Astrocyte of the cerebellum (primary cell): ENCODE data around the gene GJA1.
"Not testable (repeated sequence)": the region's sequence is repeated elsewhere in the genome, so short reads cannot be mapped to it uniquely, and the experiment has no call there.

ENCODE experiments used
- DNase-seq: peaks from one replicate; pipeline ENCODE4 v3.0.0-alpha.2; 2011; ENCODE audit warnings: low read depth
- H3K4me3 ChIP-seq: 2 replicates; pipeline ENCODE4 v1.5.1; 2011; ENCODE audit warnings: mild to moderate bottlenecking, low read depth, low read length, moderate library complexity
- in situ Hi-C: cut with HindIII; loops from 2 replicates; pipeline ENCODE4 v1.10.0; 2017; ENCODE audit warnings: low sequenced_read_pairs
- TF ChIP-seq, protein P1 (sequence below): IDR thresholded peaks from 2 replicates; pipeline ENCODE4 v1.5.1; 2012; ENCODE audit warnings: low read length, low read depth, moderate library complexity, mild to moderate bottlenecking; ENCODE audit errors: missing control alignments

The GJA1 gene

GRCh38 chr6:121435444-121436069 lies at the start of gene GJA1:
TSS of gene GJA1 (plus strand) at chr6:121435646. CDS start at chr6:121446848, 11,202 bp downstream.
- TF ChIP-seq, protein P1, sequence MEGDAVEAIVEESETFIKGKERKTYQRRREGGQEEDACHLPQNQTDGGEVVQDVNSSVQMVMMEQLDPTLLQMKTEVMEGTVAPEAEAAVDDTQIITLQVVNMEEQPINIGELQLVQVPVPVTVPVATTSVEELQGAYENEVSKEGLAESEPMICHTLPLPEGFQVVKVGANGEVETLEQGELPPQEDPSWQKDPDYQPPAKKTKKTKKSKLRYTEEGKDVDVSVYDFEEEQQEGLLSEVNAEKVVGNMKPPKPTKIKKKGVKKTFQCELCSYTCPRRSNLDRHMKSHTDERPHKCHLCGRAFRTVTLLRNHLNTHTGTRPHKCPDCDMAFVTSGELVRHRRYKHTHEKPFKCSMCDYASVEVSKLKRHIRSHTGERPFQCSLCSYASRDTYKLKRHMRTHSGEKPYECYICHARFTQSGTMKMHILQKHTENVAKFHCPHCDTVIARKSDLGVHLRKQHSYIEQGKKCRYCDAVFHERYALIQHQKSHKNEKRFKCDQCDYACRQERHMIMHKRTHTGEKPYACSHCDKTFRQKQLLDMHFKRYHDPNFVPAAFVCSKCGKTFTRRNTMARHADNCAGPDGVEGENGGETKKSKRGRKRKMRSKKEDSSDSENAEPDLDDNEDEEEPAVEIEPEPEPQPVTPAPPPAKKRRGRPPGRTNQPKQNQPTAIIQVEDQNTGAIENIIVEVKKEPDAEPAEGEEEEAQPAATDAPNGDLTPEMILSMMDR, result no peak
- in situ Hi-C loops, result loop anchor here (5.0 kb wide), 1 partner anchor 252 kb away; no protein-coding TSS in a partner anchor
- DNase-seq, result peak; percentile 79
- H3K4me3 ChIP-seq, result peak within 1 kb of the TSS; percentile 66

DNA sequence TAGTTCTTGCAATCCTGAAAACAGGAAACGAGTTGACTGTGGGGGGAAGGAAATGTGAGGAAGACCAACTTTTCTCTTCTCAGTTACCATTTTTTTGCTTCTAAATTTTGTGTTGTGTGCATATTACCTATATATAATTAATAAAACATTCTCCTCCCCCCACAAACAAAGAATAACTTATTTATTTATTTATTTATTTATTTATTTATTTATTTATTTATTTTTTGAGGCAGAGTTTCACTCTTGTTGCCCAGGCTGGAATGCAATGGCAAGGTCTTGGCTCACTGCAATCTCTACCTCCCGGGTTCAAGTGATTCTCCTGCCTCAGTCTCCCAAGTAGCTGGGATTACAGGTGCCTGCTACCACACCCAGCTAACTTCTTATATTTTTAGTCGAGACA lies 48.9 kb upstream of the GJA1 start:
- DNase-seq, in situ Hi-C loops: not testable (repeated sequence)

DNA sequence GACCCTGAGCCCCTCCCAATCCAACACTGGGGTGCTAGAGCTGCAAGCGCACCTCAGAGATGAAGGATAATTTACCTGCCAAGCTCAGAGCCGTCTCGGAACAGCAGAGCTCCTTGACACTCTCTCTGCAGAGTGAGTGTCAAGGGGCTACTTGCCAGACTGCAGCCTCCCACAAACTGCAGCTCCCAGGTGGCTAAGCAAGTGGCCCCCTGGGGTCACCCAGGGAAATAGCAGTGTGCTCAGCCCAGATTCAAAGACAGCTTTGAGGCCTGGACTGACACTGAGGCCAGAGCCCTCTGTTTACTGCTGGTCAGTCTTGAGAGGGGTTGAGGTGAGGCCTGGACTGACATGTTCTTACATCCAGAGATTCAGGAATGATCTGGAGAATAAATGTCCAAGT lies 46.0 kb upstream of the GJA1 start:
- DNase-seq, result no peak
- H3K4me3 ChIP-seq, result no peak overlapping the region
- TF ChIP-seq, protein P1, result no peak
- in situ Hi-C loops, result no loop called here

More for the DNA sequence above, 48.9 kb upstream of the GJA1 start:
- not testable (repeated sequence) for H3K4me3 ChIP-seq

DNA sequence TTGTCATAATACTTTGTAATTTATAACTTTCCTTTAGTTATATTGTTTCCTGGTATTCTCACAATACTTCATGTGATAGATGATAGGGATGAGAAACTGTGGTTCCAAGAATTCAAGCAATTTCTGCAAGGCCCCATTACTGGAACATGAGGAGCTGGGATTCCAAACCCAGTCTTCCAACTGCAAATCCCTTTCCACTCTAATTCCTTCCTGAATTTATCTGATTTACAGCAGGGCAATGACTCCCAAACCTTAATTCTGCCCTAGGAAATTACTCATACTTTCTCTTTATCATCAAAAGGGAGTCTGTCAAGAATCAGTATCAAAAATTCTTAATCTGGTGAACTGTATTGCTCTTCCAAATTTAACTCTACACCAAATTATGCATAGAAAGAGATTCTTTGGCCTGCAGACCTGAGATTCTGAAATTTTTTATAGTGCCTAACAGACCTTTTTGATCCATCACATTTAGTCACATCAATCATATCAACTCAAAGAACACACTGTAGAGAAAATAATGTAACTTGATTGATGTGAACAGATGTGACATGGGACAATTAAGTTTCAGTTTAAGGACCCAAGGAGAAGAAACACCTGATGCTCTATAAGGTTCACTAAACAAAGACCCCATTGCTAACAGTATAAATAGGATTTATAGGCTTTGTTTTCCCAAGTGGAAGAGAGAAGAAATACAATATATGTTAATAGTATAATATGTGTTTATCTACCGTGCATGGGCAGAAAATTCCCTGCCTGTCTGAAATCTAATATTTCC lies 41.5 kb upstream of the GJA1 start:
- DNase-seq, result no peak
- TF ChIP-seq, protein P1, result no peak
- in situ Hi-C loops, result no loop called here

DNA sequence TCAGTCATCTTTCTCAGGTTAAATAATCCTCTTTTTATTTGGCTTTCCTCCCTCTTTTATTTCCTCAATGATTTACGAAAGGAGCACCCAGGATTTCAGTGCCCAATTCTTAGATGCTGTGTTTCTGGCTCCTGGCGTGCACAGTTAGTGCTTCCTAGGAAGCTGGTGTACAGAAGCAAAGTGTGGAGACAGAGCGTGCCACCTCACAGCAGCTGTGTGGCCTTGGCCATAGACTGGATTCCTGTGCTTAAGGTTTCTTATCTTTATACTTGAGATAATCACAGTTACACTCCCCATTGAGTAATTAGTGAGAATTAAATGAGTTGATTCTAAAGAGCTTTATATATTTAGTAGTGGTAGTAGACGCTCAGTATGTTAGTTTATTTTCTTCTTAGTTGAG lies 39.7 kb upstream of the GJA1 start:
- in situ Hi-C loops, result no loop called here
- H3K4me3 ChIP-seq, result no peak overlapping the region
- DNase-seq, result no peak
- TF ChIP-seq, protein P1, result no peak

More for the DNA sequence above, 41.5 kb upstream of the GJA1 start:
- H3K4me3 ChIP-seq, result no peak overlapping the region

DNA sequence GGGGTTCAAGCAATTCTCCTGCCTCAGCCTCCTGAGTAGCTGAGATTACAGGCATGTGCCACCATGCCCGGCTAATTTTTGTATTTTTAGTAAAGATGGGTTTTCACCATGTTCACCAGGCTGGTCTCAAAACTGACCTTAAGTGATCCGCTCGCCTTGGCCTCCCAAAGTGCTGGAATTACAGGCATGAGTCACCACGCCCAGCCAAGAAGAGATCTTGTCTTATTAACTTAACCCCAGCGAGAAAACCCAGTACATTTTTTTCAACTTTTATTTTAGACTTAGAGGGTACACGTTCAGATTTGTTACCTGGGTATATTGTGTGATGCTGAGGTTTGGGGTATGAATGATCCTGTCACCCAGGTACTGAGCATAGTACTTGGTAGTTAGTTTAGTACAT lies 38.3 kb upstream of the GJA1 start:
- in situ Hi-C loops, H3K4me3 ChIP-seq, DNase-seq: not testable (repeated sequence)

GRCh38 chr6:121398127-121398526 lies 37.3 kb upstream of the GJA1 start:
- DNase-seq, result no peak
- in situ Hi-C loops, result no loop called here
- H3K4me3 ChIP-seq, result no peak overlapping the region
- TF ChIP-seq, protein P1, result no peak
